ENCODE data around the gene ABI3BP.

ABI3BP gene

DNA sequence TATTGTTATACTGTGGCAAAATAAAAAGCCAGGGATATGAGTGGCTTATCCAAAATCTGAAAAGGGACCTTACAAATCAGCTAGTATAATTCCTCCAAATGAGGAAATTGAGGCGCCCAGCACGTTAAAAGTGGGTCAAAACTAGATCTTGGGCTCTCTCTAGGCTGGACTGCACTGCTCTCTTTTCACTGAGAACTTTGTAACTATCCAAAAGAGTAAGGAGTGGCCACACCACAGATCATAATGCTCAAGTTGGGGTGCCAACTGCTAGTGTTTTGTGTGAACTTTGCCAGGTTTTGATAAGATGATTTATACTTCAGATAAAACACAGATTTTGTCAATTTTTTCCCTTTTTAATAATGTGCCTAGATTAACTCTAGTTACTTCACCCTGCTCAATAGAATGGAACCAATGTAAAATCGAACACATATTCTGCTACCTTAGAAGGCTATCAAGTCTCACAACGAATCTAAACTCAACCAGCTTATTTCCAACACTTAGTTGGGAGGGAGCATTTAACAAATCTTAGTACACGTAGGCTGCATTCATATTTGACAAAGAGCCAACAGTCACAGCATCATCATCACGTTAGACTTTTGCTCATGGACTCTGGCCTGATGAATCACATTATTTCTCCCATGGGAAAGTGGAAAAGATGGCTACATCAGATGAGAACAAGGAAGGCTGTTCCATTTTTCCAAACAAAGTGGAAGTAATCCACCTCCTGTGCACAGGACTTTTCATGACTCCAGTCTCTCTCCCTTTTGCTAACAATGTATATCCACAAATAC lies 64.4 kb downstream of the ABI3BP start:
- no peak for DNase-seq

GRCh38 chr3:100927775-100928174 lies 65.4 kb downstream of the ABI3BP start:
- no peak for DNase-seq

DNA sequence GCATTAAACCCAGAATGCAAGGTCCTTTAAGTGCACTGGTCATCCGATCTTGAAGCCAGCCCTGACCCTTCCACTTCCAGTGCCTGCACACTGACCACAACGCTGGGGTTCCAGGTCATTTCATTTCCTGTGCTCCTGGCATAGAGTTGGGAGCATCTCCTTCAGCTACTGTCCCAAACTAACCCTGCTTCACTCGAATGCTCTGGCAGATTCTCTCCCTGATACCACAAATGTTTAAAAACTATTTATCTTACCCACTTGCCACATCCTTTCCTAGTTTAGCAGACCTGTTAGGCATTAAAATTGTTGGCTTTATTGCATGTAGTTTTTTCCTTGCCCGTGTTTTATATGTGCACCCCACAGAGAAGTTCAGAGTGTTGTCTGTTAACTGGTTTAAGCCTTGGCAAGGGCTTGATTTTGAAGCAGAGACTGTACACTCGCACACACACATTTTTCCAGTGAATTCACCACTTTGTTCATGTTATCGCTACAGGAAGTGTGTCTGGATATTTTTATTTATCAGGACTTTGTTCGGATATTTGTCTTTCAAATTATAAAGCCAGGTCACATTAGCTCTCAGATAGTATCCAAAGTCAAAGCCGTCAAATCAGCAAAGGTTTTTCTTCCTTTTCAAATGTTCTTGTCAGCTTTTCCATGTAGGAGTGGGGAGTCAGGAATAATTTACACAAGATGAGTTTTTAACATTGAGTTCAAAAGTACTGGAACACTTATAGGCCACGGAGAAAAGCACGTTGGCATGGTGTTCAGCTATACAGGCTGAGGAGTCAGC lies 77.3 kb downstream of the ABI3BP start:
- DNase-seq = no peak

- DNase-seq = no peak
These were observed 79.2 kb downstream of the ABI3BP start for GRCh38 chr3:100913870-100914648.

- no peak for DNase-seq
These were observed 80.2 kb downstream of the ABI3BP start for GRCh38 chr3:100912976-100913545.

- DNase-seq = no peak
These were observed 80.7 kb downstream of the ABI3BP start for GRCh38 chr3:100912571-100912970.

DNA sequence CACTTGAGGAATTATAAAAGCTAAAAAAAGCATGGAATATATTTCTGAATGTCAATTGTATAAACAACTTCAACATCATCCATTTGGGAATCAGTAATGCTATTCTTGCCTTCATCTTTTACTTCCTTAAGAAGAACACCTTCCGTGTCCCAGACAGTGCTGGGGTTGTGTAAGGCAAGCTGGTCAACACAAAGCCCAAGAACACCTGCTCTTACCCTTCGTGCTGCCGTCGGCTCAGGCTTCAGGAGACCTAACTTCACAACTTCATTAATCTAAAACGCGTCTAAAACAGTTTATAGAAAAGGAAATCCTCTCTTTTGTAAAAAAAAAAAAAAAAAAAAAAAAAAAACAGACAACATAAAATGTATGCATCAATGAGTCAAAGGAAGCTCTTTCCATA lies 81.3 kb downstream of the ABI3BP start:
- no peak for DNase-seq

DNA sequence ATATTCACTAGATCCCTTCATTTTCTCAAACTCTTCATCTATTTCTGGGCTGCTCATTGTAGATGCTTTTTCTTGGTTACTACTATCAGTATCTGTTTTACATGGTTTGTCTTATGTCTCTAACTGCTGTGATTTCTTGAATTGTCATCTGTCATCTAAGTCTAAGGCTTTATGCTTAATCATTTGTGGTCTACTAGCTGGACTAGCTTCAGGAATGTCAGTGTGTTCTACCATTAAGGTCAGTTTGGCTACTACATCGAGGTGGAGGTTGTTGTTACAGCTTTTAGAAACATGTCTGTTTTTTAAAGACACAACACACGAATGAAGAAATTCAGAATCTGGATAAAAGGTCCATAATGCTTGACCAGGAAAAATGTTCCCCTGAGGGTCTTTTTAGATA lies 82.2 kb downstream of the ABI3BP start:
- no peak for DNase-seq

DNA sequence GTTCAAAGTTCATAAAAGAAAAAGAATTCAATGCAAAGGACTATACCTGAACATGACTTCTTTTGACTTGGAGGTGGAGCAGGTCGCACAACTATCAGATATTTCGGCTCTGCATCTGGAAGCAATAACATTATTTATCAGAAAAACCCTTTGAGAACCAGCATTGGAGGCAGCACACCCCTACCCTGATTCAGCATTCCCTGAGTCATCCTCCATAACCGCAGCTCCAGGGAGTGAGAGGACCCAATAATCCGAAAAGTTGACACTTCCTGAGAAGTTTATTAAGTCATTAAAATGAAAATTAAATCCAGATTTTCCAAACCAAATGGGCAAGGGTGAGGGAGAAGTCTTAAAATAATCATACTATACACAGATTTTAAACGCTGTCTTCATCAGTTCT lies 90.6 kb downstream of the ABI3BP start:
- DNase-seq = no peak

- no peak for DNase-seq
These were observed 92.4 kb downstream of the ABI3BP start for GRCh38 chr3:100900671-100901335.

GRCh38 chr3:100899440-100900091 lies 93.7 kb downstream of the ABI3BP start:
- DNase-seq = no peak

DNA sequence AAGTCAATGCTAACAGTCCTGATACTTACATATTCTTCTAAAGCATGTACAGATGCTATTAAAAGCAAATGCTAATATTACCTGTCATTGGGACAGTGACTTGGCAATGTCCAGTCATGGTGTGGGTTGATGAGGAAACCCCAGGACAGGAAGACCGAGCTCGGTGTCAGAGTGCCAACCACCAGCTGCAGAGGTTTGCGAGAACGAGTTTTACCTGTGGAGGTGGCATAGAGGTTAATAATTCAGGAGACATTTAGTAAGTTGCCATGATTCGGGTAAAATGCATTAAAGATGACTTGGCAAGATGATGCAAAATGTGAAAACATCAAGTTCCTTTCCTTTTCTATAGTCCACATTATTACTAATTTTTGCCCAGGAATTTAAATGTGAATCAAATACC lies 94.5 kb downstream of the ABI3BP start:
- DNase-seq = no peak

DNA sequence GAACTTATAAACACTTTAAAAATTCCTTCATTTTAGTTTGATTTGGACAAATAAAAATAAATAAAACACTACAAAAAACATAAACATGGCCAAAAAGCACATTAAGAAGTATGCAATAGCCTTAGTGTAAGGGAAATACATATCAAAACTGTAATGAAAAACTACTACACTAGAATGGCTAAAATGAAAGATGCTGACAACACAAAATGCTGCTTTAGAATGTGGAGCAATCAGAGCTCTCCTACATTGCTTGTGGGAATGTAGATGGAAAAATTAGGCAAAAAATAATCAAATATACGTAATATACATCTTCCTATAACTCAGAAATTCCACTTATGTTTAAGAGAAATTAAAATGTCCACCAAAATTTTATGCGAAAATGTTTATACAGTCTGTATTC lies 96.2 kb downstream of the ABI3BP start:
- DNase-seq = no peak

DNA sequence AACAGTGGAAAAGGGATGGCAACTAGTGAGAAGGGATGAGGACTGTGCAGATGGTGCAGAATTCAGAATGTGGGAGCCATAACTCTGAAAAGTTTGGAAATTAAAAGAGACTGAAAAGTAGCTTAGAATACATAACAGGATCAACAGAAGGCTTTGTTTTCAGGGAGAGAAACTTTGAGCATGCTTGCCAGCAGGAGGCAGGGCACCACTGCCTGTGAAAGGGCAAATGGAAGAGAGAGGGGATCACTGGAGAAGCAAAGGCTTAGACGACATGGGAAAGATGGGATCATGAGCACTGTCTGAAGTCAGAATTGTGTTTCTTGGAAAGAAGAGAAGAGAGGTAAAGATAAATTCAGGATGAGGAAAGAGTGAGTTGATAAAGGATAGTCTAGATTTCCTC lies 99.6 kb downstream of the ABI3BP start:
- DNase-seq = no peak

DNA sequence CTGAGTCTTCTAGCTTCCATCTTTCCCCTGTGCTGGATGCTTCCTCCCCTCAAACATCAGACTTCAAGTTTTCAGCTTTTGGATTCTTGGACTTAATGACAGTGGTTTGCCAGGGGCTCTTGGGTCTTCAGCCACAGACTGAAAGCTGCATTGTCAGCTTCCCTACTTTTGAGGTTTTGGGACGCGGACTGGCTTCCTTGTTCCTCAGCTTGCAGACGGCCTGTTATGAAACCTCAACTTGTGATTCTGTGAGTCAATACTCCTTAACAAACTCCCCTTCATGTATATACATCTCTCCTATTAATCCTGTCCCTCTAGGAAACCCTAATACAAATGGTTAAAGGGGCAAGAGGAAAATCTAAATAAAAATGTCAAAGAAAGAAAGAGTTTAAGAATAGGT lies 100.1 kb downstream of the ABI3BP start:
- DNase-seq = no peak

DNA sequence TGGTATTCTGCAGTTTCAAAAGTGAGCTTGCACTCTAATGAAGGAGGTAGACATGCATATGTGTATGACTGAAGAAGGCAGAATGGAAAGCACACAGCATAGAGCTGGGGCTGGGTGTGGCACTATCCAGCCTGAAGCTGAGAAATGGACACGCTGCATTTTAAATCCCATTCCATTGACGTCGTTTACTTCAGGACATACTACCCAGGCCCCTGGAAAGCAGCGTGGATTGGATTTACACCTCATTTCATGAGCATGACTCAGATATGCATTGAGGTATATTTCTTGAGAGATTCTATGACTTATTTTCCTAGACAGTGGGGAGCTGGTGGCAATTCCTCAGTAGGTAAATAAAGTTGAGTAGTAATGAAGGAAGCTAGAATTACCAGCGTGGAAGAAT lies 101.4 kb downstream of the ABI3BP start:
- DNase-seq = no peak

DNA sequence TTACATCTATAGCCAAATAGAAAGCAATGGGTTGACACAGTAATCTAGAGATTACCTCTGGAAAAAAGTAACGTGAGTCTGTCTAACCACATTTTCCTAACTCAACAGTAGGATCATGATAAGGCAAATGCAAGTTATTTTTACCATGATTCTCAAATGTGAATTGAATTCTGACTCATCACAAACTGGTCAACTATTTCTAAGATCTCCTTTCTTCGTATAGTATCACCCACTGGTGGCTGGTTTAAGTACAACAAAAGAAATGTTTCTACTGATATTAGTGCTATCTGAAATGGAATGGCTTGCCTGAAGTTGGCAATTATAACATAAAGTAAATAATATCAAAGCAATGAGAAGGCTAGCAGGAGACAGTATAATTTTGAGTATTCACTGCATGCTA lies 102.2 kb downstream of the ABI3BP start:
- no peak for DNase-seq

DNA sequence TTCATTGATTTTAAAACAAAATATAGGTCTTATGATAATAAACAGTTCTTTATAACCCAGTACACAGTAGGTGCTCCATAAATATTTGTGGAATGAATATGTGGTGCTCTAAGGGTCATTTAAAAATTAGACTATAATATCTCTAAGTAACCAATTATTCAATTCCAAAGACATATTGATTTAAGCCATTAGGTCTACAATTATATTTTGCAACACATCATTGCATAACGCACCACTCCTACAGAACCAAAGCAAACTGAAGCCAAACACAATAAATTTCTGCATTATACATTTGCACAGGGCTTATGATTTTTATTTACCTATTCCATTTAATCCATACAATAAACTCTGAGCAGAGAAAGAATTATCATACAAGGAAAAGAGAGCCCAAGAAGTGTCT lies 104.3 kb downstream of the ABI3BP start:
- DNase-seq = no peak

GRCh38 chr3:100882571-100882984 lies 110.6 kb downstream of the ABI3BP start:
- no peak for DNase-seq

GRCh38 chr3:100880845-100881244 lies 112.4 kb downstream of the ABI3BP start:
- DNase-seq = no peak

GRCh38 chr3:100880072-100880471 lies 113.1 kb downstream of the ABI3BP start:
- DNase-seq = no peak

- no peak for DNase-seq
These were observed 113.9 kb downstream of the ABI3BP start for GRCh38 chr3:100879195-100879810.

Measured in NK-92 treated with Interleukin-12 subunit alpha and Interleukin-12 subunit beta, amount 100 ng/mL, for 24 hours (cell line).